Ecto neural progenitor cell (in vitro differentiated cells): ENCODE measurements around the gene DNAJC1.
"Not testable (repeated sequence)": the region's sequence is repeated elsewhere in the genome, so short reads cannot be mapped to it uniquely, and the experiment has no call there.

Experiments
- DNase-seq: peaks from one replicate; pipeline ENCODE4 v3.0.0-alpha.2; 2018; ENCODE audit warnings: low spot score

The DNAJC1 gene

DNA sequence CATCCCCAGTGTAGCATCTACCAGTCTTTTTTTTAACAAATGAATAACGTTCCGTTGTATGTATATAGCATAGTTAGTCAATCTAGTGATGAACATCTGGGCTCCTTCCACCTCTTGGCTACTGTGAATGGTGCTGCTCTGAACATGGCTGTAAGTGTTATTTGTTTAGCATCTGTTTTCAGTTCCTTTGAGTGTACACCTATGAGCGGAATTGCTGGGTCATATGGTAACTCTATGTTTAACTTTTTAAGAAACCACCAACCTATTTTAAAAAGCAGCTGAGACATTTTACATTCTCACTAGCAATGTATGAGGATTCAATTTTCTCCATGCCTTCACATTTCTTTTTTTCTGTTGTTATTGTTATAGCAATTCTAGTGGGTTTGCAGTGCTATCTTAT is 178.2 kb downstream of the DNAJC1 start:
- DNase-seq = no peak

GRCh38 chr10:21824409-21824808 is 179.1 kb downstream of the DNAJC1 start:
- DNase-seq = no peak

- no peak for DNase-seq
Measured at GRCh38 chr10:21823617-21824016, 179.9 kb downstream of the DNAJC1 start.

GRCh38 chr10:21822273-21822672 is 181.3 kb downstream of the DNAJC1 start:
- not testable (repeated sequence) for DNase-seq

DNA sequence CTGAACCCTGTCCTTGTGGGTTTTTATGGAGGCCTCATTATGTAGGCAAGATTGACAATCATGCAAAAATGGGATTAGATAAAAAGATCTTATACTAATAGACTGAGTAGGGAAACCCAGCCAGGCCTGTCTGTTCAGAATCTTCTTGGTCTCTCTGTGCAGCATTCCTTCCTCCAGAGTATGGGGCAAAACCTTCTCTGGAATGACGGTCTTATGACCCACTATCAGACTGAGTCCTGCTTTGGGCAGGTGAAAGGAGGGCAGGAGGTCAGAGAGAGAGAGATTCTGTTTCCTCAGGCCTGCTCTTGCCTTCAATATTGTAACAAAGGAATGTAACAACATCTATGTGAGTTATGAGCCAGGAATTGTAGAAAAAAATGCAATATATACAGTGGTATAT is 182.6 kb downstream of the DNAJC1 start:
- DNase-seq = no peak

GRCh38 chr10:21818416-21818815 is 185.1 kb downstream of the DNAJC1 start:
- DNase-seq = not testable (repeated sequence)

DNA sequence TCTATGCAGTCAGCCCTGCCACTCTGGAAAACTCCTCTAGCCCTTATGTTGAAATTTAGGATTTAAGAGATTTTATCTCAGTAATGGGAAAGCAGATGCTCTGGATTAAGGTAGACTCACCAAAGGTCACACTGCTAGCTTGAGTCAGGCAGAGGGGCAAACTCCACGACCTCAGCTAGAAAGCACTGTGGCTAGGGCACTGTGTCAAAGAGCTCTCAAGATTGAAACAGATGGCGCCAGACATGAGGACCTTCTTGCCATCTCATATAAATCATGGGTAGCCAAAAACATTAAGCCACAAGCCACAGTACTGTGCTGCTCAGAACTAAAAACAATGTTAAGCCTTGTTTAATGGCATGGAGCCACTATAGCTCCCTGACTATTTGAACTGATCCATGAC is 188.7 kb downstream of the DNAJC1 start:
- DNase-seq = no peak

DNA sequence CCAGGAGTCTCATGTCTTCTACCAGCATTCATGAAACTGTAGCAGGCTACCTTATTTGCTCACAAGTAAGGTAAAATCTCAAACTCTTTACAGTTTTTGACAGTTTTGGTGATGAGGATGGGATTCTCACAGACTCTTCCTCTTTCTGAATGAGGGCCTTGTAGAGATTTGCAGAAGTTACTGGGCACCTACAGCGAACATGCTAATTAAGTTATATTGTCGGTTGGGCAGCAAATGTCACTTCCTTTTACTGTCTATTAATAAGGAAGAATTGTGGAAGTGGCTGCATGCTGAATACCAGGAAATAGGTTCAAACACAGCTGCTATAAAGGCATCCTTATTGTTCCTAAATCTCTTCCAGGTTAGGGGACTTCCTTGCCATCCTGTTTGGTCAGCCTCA is 189.6 kb downstream of the DNAJC1 start:
- no peak for DNase-seq

DNA sequence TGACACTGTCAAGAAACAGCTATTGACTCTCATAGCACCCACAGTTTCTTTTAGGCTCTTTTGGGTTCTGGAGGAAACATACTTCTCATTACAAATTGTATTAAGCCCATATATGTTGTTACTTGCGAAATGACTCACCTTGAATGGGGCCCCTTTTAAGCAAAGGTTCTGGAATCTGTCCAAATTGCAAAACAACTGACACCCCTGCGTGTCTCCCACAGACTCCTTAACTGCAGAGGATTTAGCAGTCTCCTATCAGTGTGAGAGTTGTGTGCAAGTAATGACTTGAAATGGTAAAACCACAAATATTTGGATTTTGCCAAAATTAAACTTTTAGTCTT is 192.3 kb downstream of the DNAJC1 start:
- DNase-seq = no peak

DNA sequence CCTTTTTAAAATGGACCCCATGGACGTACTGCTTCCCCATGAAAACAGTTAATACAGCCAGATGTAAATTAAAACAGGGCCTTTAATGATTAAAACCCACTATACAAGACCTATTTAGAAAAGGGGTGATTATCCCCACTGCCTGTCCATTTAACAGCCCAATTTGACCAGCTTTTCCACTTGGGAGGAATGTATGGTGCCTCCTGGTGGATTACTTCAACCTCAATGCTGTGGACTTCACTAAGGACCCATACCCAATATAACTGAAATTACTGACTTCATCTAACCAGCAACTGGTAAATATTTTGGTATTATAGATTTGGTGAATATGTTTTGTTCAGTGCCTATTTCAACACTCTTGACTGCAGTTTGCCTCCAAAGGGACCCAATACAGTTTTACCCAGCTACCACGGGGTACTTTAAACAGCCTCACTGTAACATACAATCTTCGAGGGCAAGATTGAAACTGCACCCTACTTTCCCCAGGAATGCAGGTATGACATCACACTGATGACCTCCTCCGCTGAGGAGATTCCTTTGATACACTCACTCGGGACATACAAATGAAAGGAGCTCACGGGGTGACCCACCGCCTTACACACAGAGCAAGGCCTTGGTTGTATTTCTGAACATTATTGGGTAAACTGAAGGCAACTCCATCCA is 192.8 kb downstream of the DNAJC1 start:
- no peak for DNase-seq

- DNase-seq = no peak
Measured at GRCh38 chr10:21808550-21808949, 195.0 kb downstream of the DNAJC1 start.

DNA sequence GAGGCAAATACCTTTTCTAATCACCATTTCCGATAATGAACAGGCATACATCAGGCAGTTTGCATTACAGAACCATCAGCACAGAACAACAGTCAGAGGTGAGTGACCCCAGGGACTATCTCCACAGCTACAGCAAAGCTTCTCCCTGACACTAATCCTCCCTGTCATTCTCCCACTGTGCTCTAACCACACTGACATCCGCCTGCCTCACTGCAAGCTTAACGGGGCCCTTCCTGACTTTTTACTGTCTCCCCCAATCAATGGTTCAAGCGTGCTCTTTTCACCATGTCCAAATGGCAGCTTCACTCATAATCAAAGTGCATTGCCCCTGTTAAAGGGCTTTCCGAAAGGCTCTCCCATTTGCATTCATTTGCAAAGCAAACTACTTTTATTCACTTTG is 196.3 kb downstream of the DNAJC1 start:
- peak; percentile 79 for DNase-seq

DNA sequence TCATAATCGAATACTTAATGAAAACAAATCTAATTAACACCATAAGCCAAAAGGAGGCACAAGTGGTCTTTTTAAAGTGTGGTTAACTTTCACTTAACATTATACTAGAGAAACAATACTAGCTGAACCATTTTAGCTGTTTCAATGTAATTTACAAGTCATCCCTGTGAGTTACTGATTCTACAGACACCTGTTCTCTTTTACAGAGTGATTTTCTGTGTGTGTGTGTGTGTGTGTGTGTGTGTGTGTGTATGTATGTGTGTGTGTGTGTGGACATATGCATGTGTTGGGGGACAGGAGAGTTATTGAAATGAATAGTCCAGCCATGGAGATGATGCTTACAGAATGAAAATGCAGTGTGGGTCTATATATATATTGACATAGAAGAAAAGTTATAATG is 200.2 kb downstream of the DNAJC1 start:
- no peak for DNase-seq

GRCh38 chr10:21801609-21802008 is 201.9 kb downstream of the DNAJC1 start:
- no peak for DNase-seq

GRCh38 chr10:21797984-21798765 is 205.4 kb downstream of the DNAJC1 start:
- no peak for DNase-seq

DNA sequence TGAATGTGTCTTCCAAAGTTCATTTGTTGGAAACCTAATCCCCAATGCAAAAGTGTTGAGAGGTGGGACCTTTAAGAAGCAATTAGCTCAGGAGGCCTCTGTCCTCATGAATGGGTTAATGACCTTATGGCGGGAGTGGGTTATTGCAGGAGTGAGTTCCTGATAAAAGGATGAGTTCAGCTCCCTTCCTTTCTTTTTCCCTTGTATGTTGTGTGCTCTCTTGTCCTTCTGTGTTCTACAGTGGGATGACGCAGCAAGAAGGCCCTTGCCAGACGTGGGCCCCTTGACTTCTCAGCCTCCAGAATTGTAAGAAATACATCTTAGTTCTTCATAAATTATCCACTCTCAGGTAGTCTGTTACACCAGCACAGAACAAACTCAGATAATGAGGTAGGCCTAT is 206.0 kb downstream of the DNAJC1 start:
- DNase-seq = no peak

DNA sequence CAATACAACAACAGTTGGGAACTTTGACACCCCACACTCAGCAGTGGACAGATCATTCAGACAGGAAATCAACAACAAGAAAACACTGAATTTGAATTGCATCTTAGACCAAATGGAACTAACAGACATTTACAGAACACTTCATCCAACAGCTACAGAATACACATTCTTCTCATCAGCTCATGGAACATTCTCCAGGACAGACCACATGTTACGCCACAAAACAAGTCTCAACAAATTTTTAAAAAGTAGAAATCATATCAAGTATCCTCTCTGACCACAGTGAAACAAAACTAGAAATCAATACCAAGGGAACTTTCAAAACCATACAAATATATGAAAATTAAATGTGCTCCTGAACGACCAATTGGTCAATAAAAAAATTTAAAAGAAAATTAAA is 212.3 kb downstream of the DNAJC1 start:
- DNase-seq = no peak

DNA sequence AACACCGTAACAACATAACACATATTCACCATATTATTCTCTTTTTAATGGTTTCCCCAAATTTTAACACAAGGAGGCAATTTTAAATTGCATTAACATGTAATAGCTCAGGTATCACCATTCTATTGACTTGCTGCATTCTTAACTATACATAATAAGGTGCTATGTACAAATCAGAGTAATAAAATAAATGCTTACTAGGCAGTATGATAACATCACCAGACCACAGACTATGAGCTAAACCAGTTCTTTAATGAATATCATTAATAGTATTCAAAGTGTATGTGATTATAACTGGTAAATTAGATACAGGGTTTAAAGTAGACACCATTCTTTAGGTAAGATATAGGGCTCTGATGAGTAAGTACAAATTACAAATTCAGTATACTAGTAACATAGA is 226.6 kb downstream of the DNAJC1 start:
- no peak for DNase-seq

DNA sequence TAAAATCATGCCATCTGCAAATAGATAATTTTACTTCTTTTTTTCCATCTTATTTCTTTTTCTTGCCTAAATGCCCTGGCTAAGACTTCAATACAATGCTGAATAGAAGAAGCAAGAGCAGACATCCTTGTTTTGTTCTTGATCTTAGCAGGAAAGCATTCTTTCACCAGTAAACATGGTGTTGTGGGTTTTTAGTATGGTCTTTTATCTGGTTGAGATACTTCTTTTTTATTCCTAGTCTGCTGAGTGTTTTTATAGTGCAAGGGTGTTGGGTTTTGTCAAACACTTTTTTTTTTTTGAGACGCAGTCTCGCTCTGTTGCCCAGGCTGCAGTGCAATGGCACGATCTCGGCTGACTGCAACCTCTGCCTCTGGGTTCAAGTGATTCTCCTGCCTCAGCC is 232.3 kb downstream of the DNAJC1 start:
- DNase-seq = no peak

DNA sequence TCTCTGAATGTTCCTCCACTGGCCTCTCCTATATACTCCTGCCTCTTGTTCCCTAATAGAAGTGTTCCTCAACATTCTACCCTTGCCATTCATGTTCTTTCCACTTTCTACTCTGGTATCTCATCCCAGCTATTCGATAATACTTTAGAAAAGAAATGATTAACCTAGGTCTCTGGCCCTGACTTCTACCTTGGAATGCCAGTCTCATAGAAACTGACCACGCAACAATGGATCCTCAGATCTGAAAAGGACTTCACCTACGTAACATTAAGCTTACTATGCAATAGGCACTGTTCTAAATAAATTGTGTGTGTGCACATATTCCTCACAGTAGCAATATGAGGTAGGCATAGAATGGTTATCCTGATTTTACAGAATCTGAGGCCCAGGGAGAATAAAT is 234.5 kb downstream of the DNAJC1 start:
- no peak for DNase-seq

- DNase-seq = no peak
Measured at GRCh38 chr10:21764466-21765189, 238.9 kb downstream of the DNAJC1 start.

- DNase-seq = no peak
Measured at GRCh38 chr10:21760332-21760731, 243.2 kb downstream of the DNAJC1 start.

DNA sequence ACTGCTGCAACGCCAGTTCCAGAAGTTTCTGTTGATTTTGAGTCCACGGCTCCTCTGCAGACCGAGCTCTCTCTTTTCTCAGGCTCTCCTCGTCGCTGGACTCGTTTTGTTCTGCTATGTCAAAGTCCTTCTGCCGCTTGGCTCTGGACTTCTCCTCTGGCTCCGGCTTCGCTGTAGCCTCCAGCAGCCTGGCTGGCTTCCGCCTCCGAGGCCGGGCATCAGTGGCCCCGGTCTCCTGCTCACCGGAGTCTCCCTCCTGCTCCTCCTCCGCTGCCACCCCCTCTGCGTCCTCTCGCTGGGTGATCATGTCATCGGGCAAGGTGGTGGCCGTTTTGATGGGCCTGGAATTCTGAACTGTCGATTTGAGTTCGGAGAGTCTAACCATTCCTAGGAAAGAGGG is 244.3 kb downstream of the DNAJC1 start:
- no peak for DNase-seq
